Smooth muscle cell (in vitro differentiated cells): Measurements from ENCODE around the gene FRMPD4. TPM values are rescaled to one million over a fixed set of nuclear protein-coding genes. Genes with fewer than 3 reads are reported as not detected.

Experiments
- DNase-seq: peaks from one replicate; lab custom pipeline; 2025; ENCODE audit not compliant: unreplicated experiment; lab: John Stamatoyannopoulos, UW
- H2AFZ ChIP-seq: fragments of 200-600 bp; sonication (generic); 2 replicates; pipeline ENCODE4 v1.6.0; 2016; ENCODE audit warnings: antibody characterized with exemption, low read depth, mild to moderate bottlenecking
- H3F3A ChIP-seq: fragments of 200-600 bp; sonication (generic); 2 replicates; pipeline ENCODE4 v1.6.0; 2017; ENCODE audit warnings: antibody characterized with exemption, low read depth
- H3K27ac ChIP-seq: fragments of 200-600 bp; sonication (generic); 2 replicates; pipeline ENCODE4 v1.5.1; 2016; ENCODE audit warnings: low read depth, mild to moderate bottlenecking
- H3K27me3 ChIP-seq: fragments of 200-600 bp; sonication (generic); 2 replicates; pipeline ENCODE4 v1.6.1; 2016; ENCODE audit warnings: low read depth, mild to moderate bottlenecking
- H3K36me3 ChIP-seq: fragments of 200-600 bp; sonication (generic); 2 replicates; pipeline ENCODE4 v1.5.1; 2016; ENCODE audit warnings: low read depth
- H3K4me1 ChIP-seq: fragments of 200-600 bp; sonication (generic); 2 replicates; pipeline ENCODE4 v1.5.1; 2016; ENCODE audit warnings: low read depth
- H3K4me2 ChIP-seq: fragments of 200-600 bp; sonication (generic); 2 replicates; pipeline ENCODE4 v1.6.0; 2016; ENCODE audit warnings: mild to moderate bottlenecking
- H3K4me3 ChIP-seq: fragments of 200-600 bp; sonication (generic); 2 replicates; pipeline ENCODE4 v1.5.1; 2016; ENCODE audit warnings: mild to moderate bottlenecking
- H3K79me2 ChIP-seq: fragments of 200-600 bp; sonication (generic); 2 replicates; pipeline ENCODE4 v1.6.0; 2016; ENCODE audit warnings: low read depth, mild to moderate bottlenecking
- H3K9ac ChIP-seq: fragments of 200-600 bp; sonication (generic); 2 replicates; pipeline ENCODE4 v1.6.0; 2016; ENCODE audit warnings: low read depth
- H3K9me3 ChIP-seq: fragments of 200-600 bp; sonication (generic); replicated peaks from 2 replicates; pipeline ENCODE4 v1.5.1; 2016; ENCODE audit warnings: low read depth
- H4K20me1 ChIP-seq: fragments of 200-600 bp; sonication (generic); 2 replicates; pipeline ENCODE4 v1.6.0; 2016; ENCODE audit warnings: low read depth
- WGBS: methylation state at CpG from one replicate; pipeline ENCODE4 v1.1.7; 2016; ENCODE audit warnings: low lambda C conversion rate; 5-methylcytosine and 5-hydroxymethylcytosine counted together
- polyA plus RNA-seq: library from polyadenylated mRNA; unstranded; fragments of >200 nt; fragmentation: Nextera tagmentation; extraction: Ambion mirVana; gene quantifications from 2 replicates; pipeline ENCODE4 v1.2.1, GENCODE V29; 2016
- total RNA-seq: library from RNA; depleted of rRNA; stranded (reverse); fragments of >200 nt; gene quantifications from 2 replicates; pipeline ENCODE4 v1.2.3, GENCODE V29; 2014
- TF ChIP-seq, protein P1 (sequence below): fragments of 200-600 bp; sonication (generic); IDR thresholded peaks from 2 replicates; pipeline ENCODE4 v1.5.1; 2017; ENCODE audit warnings: borderline replicate concordance, mild to moderate bottlenecking, antibody characterized with exemption; ENCODE audit not compliant: insufficient read depth, poor library complexity, severe bottlenecking

The FRMPD4 gene
- total and polyA plus RNA-seq, 2 experiments from 2014 or later = 0.13 TPM; not detected in 1

DNA sequence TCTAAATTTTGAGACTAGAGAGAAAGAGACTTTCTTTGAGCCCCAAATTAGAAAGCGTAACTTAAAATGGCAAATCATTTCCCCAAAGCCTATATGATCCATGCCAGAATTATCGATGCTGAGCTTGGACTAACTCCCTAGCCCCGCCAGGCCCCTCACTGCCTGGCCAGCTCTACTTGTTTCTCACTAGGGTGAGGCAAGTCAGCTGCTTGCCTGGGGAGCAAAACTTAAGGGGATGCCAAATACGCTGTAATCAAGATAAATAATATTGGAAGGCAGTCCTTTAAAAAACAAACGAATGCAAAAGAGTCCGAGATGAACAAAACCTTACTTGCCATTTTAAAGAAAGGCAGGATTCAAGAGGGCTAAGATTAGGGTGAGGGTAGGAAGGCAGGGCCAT is 236.0 kb downstream of the FRMPD4 start:
- no peak overlapping the region for H3K9ac ChIP-seq
- H3K27me3 ChIP-seq = no peaks in the 10 kb centered on the region
- H3F3A ChIP-seq = no peaks in the 10 kb centered on the region
- WGBS = 79% methylated on average over 6 of the region's 6 CpGs
- H4K20me1 ChIP-seq = no peaks in the 10 kb centered on the region
- H3K36me3 ChIP-seq = no peaks in the 10 kb centered on the region
- DNase-seq = no peak
- H3K4me3 ChIP-seq = no peak overlapping the region
- H3K4me1 ChIP-seq = no peaks in the 10 kb centered on the region
- H3K27ac ChIP-seq = no peak overlapping the region
- no peak overlapping the region for H3K4me2 ChIP-seq
- no peak overlapping the region for H2AFZ ChIP-seq
- no peaks in the 10 kb centered on the region for H3K79me2 ChIP-seq
- H3K9me3 ChIP-seq = no peaks in the 10 kb centered on the region
- TF ChIP-seq, protein P1, sequence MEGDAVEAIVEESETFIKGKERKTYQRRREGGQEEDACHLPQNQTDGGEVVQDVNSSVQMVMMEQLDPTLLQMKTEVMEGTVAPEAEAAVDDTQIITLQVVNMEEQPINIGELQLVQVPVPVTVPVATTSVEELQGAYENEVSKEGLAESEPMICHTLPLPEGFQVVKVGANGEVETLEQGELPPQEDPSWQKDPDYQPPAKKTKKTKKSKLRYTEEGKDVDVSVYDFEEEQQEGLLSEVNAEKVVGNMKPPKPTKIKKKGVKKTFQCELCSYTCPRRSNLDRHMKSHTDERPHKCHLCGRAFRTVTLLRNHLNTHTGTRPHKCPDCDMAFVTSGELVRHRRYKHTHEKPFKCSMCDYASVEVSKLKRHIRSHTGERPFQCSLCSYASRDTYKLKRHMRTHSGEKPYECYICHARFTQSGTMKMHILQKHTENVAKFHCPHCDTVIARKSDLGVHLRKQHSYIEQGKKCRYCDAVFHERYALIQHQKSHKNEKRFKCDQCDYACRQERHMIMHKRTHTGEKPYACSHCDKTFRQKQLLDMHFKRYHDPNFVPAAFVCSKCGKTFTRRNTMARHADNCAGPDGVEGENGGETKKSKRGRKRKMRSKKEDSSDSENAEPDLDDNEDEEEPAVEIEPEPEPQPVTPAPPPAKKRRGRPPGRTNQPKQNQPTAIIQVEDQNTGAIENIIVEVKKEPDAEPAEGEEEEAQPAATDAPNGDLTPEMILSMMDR = no peak

DNA sequence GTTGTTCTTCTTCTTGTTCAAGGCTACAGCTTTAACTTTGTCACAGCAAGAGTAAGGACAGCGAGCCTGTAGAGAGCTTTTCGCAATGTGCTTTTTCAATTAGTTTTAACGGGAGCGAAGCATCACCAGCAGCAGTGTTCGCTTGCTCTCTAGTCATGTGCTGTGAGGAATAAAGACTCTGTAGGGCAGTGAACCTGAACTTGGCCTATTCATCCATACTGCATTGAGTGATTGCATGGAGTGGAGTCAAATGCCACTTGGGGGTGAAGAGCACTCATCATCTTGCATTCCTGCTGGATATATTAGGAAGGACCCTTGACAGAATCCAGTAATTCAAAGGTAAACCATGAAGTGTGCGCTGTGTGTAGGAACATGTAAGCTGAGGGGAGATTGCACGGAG is 240.0 kb downstream of the FRMPD4 start:
- H3K4me1 ChIP-seq = no peaks in the 10 kb centered on the region
- no peak for DNase-seq
- H3K36me3 ChIP-seq = no peaks in the 10 kb centered on the region
- no peaks in the 10 kb centered on the region for H3K9me3 ChIP-seq
- no peak overlapping the region for H3K4me3 ChIP-seq
- H3K9ac ChIP-seq = no peak overlapping the region
- WGBS = 84% methylated on average over 7 of the region's 7 CpGs
- H3K79me2 ChIP-seq = no peaks in the 10 kb centered on the region
- no peaks in the 10 kb centered on the region for H4K20me1 ChIP-seq
- no peaks in the 10 kb centered on the region for H3F3A ChIP-seq
- no peaks in the 10 kb centered on the region for H3K27me3 ChIP-seq
- TF ChIP-seq, protein P1 = no peak
- no peak overlapping the region for H2AFZ ChIP-seq
- H3K27ac ChIP-seq = no peak overlapping the region
- H3K4me2 ChIP-seq = no peak overlapping the region

DNA sequence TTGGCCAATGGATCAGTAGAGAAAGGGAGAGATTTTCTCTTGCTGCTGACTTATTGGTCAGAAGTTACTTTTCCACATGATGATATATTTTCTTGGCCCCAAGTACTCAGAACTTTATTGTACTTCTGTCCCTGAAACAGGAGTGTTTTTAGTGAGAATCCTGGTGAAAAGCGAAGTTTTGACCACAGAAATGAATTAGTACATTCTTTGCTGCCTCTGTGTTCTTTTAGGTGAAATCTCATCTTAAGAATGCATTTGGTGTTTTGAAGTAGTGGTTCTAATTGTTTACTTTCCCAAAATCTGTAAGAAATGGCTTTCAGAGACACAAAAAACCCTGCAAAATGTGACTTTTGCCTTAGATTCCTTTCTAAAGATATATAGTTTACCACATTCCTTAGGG is 240.4 kb downstream of the FRMPD4 start:
- Histone ChIP-seq H3K4me2 (no peak overlapping the region), H3K9me3 (no peaks in the 10 kb centered on the region), H3K36me3 (no peaks in the 10 kb centered on the region), H3K27me3 (no peaks in the 10 kb centered on the region), H3K4me1 (no peaks in the 10 kb centered on the region), H4K20me1 (no peaks in the 10 kb centered on the region), H2AFZ (no peak overlapping the region), H3K4me3 (no peak overlapping the region), H3K79me2 (no peaks in the 10 kb centered on the region), H3K27ac (no peak overlapping the region), H3K9ac (no peak overlapping the region), H3F3A (no peaks in the 10 kb centered on the region)
- 64% methylated on average over 1 of the region's 1 CpG for WGBS
- no peak for DNase-seq
- TF ChIP-seq, protein P1 = no peak

DNA sequence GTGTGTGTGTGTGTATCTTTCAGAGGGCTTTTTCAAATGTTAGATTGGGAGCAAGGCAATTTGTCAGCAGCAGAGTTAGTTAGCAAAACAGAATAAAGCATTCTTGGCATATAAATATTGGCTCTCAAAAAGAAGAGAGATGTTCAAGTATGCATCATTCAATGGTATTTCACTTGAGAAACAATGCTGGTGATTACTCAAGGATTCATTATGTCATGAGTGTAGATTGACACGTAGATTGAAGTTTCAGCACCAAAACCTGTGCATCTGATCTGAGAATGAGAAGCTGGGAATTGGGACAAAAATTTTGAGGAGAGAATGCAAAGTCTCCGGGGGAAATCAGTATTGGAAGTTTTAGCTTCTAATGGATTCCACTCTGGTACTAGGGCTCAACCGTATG is 241.4 kb downstream of the FRMPD4 start:
- Histone ChIP-seq H2AFZ (no peak overlapping the region), H3K9ac (no peak overlapping the region), H3K4me3 (no peak overlapping the region), H3K9me3 (no peaks in the 10 kb centered on the region), H3K27ac (no peak overlapping the region), H4K20me1 (no peaks in the 10 kb centered on the region), H3K36me3 (no peaks in the 10 kb centered on the region), H3K27me3 (no peaks in the 10 kb centered on the region), H3K4me2 (no peak overlapping the region), H3F3A (no peaks in the 10 kb centered on the region), H3K4me1 (no peaks in the 10 kb centered on the region), H3K79me2 (no peaks in the 10 kb centered on the region)
- TF ChIP-seq, protein P1 = no peak
- 72% methylated on average over 3 of the region's 3 CpGs for WGBS
- no peak for DNase-seq
